Measurements from ENCODE around the gene TMEM179. TPM values are rescaled to one million over a fixed set of nuclear protein-coding genes. Genes with fewer than 3 reads are reported as not detected.

The TMEM179 gene
- total and polyA plus RNA-seq, 8 donors = 0.73 to 2.0 (median 1.7) TPM; not detected in 1

- H3K9me3 ChIP-seq = peaks cover 0 to 5% of the 10 kb centered on the region in 2 donors
- H3K36me3 ChIP-seq = no peaks in the 10 kb centered on the region
- no peak overlapping the region for H3K27ac ChIP-seq
- no peaks in the 10 kb centered on the region for H3K4me1 ChIP-seq
- ATAC-seq (no peak), DNase-seq (no peak)
- H3K27me3 ChIP-seq = peaks cover 0 to 59% of the 10 kb centered on the region in 2 donors
- intact Hi-C loops (cut with DNase I) = loop anchor here in 1 of 2 donors (10.0 kb wide), 1 partner anchor 499 kb away; the partner anchor contains the start of gene KIF26A
- no peak for TF ChIP-seq CTCF (IDR thresholded peaks at IDR 0.05)
- H3K4me3 ChIP-seq = no peak overlapping the region
Measured at GRCh38 chr14:104634138-104634760, 29.7 kb upstream of the TMEM179 start.

- ATAC-seq = no peak
- no peak for DNase-seq
- H3K27me3 ChIP-seq = peaks cover 0 to 51% of the 10 kb centered on the region in 2 donors
- no peaks in the 10 kb centered on the region for H3K4me1 ChIP-seq
- no peaks in the 10 kb centered on the region for H3K36me3 ChIP-seq
- peaks cover 0 to 10% of the 10 kb centered on the region in 2 donors for H3K9me3 ChIP-seq
- H3K4me3 ChIP-seq = no peak overlapping the region
- H3K27ac ChIP-seq = no peak overlapping the region
- intact Hi-C loops (cut with DNase I) = loop anchor here in 1 of 2 donors (10.0 kb wide), 1 partner anchor 499 kb away; the partner anchor contains the start of gene KIF26A
- no peak for TF ChIP-seq CTCF (IDR thresholded peaks at IDR 0.05)
Measured at GRCh38 chr14:104633276-104634137, 28.9 kb upstream of the TMEM179 start.

- no peak for DNase-seq
- Histone ChIP-seq H3K27ac (no peak overlapping the region), H3K9me3 (peaks cover 0 to 10% of the 10 kb centered on the region in 2 donors), H3K27me3 (peaks cover 2 to 44% of the 10 kb centered on the region in 2 donors), H3K4me3 (no peak overlapping the region), H3K36me3 (no peaks in the 10 kb centered on the region), H3K4me1 (no peaks in the 10 kb centered on the region)
- TF ChIP-seq CTCF (IDR thresholded peaks at IDR 0.05) = no peak
- no peak for ATAC-seq
- intact Hi-C loops (cut with DNase I) = loop anchor here in 1 of 2 donors (10.0 kb wide), 1 partner anchor 498 kb away; the partner anchor contains the start of gene KIF26A
Measured at GRCh38 chr14:104632781-104633180, 28.2 kb upstream of the TMEM179 start.

GRCh38 chr14:104624939-104625338 lies 20.4 kb upstream of the TMEM179 start:
- intact Hi-C loops (cut with DNase I) = no loop called here
- ATAC-seq (no peak), DNase-seq (no peak)
- no peak for TF ChIP-seq CTCF (IDR thresholded peaks at IDR 0.05)
- Histone ChIP-seq H3K9me3 (peaks cover 0 to 13% of the 10 kb centered on the region in 2 donors), H3K27ac (no peak overlapping the region), H3K4me3 (no peak overlapping the region), H3K36me3 (no peaks in the 10 kb centered on the region), H3K27me3 (peaks cover 20 to 49% of the 10 kb centered on the region in 2 donors), H3K4me1 (no peaks in the 10 kb centered on the region)
